Prostate gland (tissue), 2 donors: ENCODE results near the gene OR5B17.

Experiments used
- CTCF ChIP-seq, 4 experiments: fragments of 200-600 bp in 2 of 4; fragments of 450-650 bp in 2 of 4; sonication (generic) in 2 of 4; IDR thresholded peaks; 1 replicate in 3 of 4; 2 replicates in 1 of 4; pipeline ENCODE4 v1.5.1; 2016 to 2019; ENCODE audit warnings: antibody characterized with exemption in 4 of 4, mild to moderate bottlenecking in 2 of 4, moderate library complexity in 2 of 4
- POLR2A ChIP-seq: fragments of 450-650 bp; IDR thresholded peaks from one replicate; pipeline ENCODE4 v1.6.1; 2016; ENCODE audit warnings: antibody characterized with exemption, mild to moderate bottlenecking

GRCh38 chr11:58406774-58407173 lies 47.9 kb upstream of the OR5B17 start, which contains the start of gene OR5B3:
- TF ChIP-seq CTCF (IDR thresholded peaks at IDR 0.05) (no peak), POLR2A (no peak)
